HepG2 (cell line): ENCODE measurements around the gene LSR. TPM values are rescaled to one million over a fixed set of nuclear protein-coding genes. Genes with fewer than 3 reads are reported as not detected.

Experiments used
- ATAC-seq: fragments of 200-7000 bp; cut with Tn5 transposase; 3 replicates; pipeline ENCODE4 v1.9.1; 2020; ENCODE audit warnings: mild to moderate bottlenecking, moderate library complexity
- BruUV-seq: library from RNA; stranded (reverse); fragments of 400-500 nt; replicated peaks from 2 replicates; lab custom pipeline; 2021; lab: Mats Ljungman, UMichigan
- CTCF ChIA-PET: fragments of 300-600 bp; formaldehyde crosslinking; extraction: SDS; loops from one replicate; lab custom pipeline; 2021; ENCODE audit warnings: low total read pairs, inconsistent platforms, low intra/inter-chr PET ratio; lab: Yijun Ruan, JAX
- POLR2A ChIA-PET: fragments of 350-600 bp; sonication (Branson Sonifier 250); formaldehyde crosslinking; loops from one replicate; lab custom pipeline; 2020; ENCODE audit warnings: antibody characterized with exemption, inconsistent platforms; lab: Yijun Ruan, JAX
- DNase-seq: peaks from one replicate; pipeline ENCODE4 v3.0.0-alpha.2; 2015; ENCODE audit warnings: low spot score
- FAIRE-seq: peaks from 3 replicates; lab custom pipeline; 2011; peaks lifted over from hg19 to GRCh38; lab: Jason Lieb, UNC
- H2AFZ ChIP-seq: one replicate; pipeline ENCODE4 v1.6.1; 2011; ENCODE audit warnings: low read length, inconsistent platforms
- H3K27ac ChIP-seq: fragments of 300-600 bp; 3 replicates; pipeline ENCODE4 v1.8.0; 2011; ENCODE audit warnings: mixed run types, mild to moderate bottlenecking, mixed read lengths, low read length, inconsistent platforms; ENCODE audit not compliant: insufficient read depth; ENCODE audit errors: extremely low read length
- H3K27me3 ChIP-seq, 2 experiments: fragments of 200-600 bp in 1 of 2; 2 replicates in 1 of 2; 3 replicates in 1 of 2; pipeline versions ENCODE4 v1.6.0 to v1.8.0; 2011; ENCODE audit warnings: low read length in 2 of 2, mild to moderate bottlenecking in 2 of 2, moderate library complexity in 2 of 2, inconsistent platforms in 1 of 2; ENCODE audit not compliant: insufficient read depth in 2 of 2, control insufficient read depth in 1 of 2
- H3K36me3 ChIP-seq, 2 experiments: fragments of 200-600 bp in 1 of 2; replicated peaks in 1 of 2; 2 replicates in 1 of 2; 3 replicates in 1 of 2; pipeline versions ENCODE4 v1.5.1 to v1.8.0; 2011; ENCODE audit warnings: low read length in 2 of 2, inconsistent platforms in 1 of 2; ENCODE audit not compliant: insufficient read depth in 2 of 2, control insufficient read depth in 1 of 2
- H3K4me1 ChIP-seq: 2 replicates; pipeline ENCODE4 v1.5.1; 2012; ENCODE audit warnings: low read length, inconsistent platforms; ENCODE audit not compliant: insufficient read depth
- H3K4me2 ChIP-seq: 2 replicates; pipeline ENCODE4 v1.6.0; 2011; ENCODE audit warnings: low read depth, low read length, inconsistent platforms
- H3K4me3 ChIP-seq, 3 experiments: fragments of 200-600 bp in 1 of 3; sonication (generic), shearing (Covaris generic) in 1 of 3; replicated peaks in 1 of 3; 2 replicates each; pipeline ENCODE4 v1.5.1; 2011 to 2016; ENCODE audit warnings: low read length in 3 of 3, inconsistent platforms in 2 of 3, low read depth in 2 of 3, mild to moderate bottlenecking in 2 of 3, control low read depth in 1 of 3, mixed read lengths in 1 of 3; ENCODE audit not compliant: insufficient read depth in 1 of 3
- H3K79me2 ChIP-seq: one replicate; pipeline ENCODE4 v1.6.1; 2011; ENCODE audit warnings: low read length, inconsistent platforms; ENCODE audit not compliant: insufficient read depth
- H3K9ac ChIP-seq: 2 replicates; pipeline ENCODE4 v1.6.0; 2011; ENCODE audit warnings: mild to moderate bottlenecking, low read depth, low read length, inconsistent platforms; ENCODE audit not compliant: insufficient read depth
- H3K9me3 ChIP-seq: 2 replicates; pipeline ENCODE4 v1.5.1; 2012; ENCODE audit warnings: mild to moderate bottlenecking, low read length
- H4K20me1 ChIP-seq: 2 replicates; pipeline ENCODE4 v1.6.0; 2011; ENCODE audit warnings: inconsistent platforms, mild to moderate bottlenecking, low read length, moderate library complexity; ENCODE audit not compliant: insufficient read depth
- LCORL ChIP-seq, 2 experiments: fragments of 450-650 bp in 1 of 2; sonication (generic) in 1 of 2; formaldehyde crosslinking in 1 of 2; IDR thresholded peaks; 2 replicates each; pipeline versions ENCODE4 v1.5.0 to v1.6.1; 2017 to 2020; ENCODE audit warnings: antibody characterized with exemption in 1 of 2, missing genetic modification reagents in 1 of 2
- MAFK ChIP-seq, 2 experiments: IDR thresholded peaks in 1 of 2; conservative IDR thresholded peaks in 1 of 2; 2 replicates each; pipeline ENCODE4 v1.6.1; 2011; ENCODE audit warnings: improper control_type of control experiment in 2 of 2, low read length in 2 of 2
- MIER3 ChIP-seq: IDR thresholded peaks from 2 replicates; pipeline ENCODE4 v1.6.1; 2016; ENCODE audit warnings: missing compliant biosample characterization, borderline replicate concordance
- ZBTB44 ChIP-seq: sonication (generic); formaldehyde crosslinking; IDR thresholded peaks from 2 replicates; pipeline ENCODE4 v1.4.0; 2020; ENCODE audit warnings: missing genetic modification reagents
- ZNF350 ChIP-seq: sonication (generic); formaldehyde crosslinking; IDR thresholded peaks from 2 replicates; pipeline ENCODE4 v1.4.0; 2020; ENCODE audit warnings: mild to moderate bottlenecking, low read depth, missing genetic modification reagents, borderline replicate concordance
- ZNF598 ChIP-seq: sonication (generic); formaldehyde crosslinking; IDR thresholded peaks from 2 replicates; pipeline ENCODE4 v1.5.1; 2020; ENCODE audit warnings: mild to moderate bottlenecking, missing genetic modification reagents, borderline replicate concordance
- ZNF652 ChIP-seq: IDR thresholded peaks from 2 replicates; pipeline ENCODE4 v1.6.1; 2016; ENCODE audit warnings: low read depth, borderline replicate concordance
- WGBS: methylation state at CpG from one replicate; pipeline ENCODE4 v1.1.6; 2017; ENCODE audit warnings: low lambda C conversion rate; 5-methylcytosine and 5-hydroxymethylcytosine counted together
- in situ Hi-C: cut with HindIII; loops from 2 replicates; pipeline ENCODE4 v1.10.0; 2017; ENCODE audit warnings: low pct_unique_long_range_greater_than_20kb; ENCODE audit not compliant: extremely low pct_ligation_motif_present
- intact Hi-C: fragments of 100-400 bp; cut with micrococcal nuclease; formaldehyde crosslinking; loops from one replicate; pipeline ENCODE4 v1.10.0; 2022; ENCODE audit not compliant: unreplicated experiment
- polyA plus RNA-seq, 8 experiments: library from polyadenylated mRNA; depleted of rRNA in 3 of 8; stranded (reverse) in 7 of 8; unstranded in 1 of 8; fragments of >200 nt; fragmentation: Illumina TruSeq in 4 of 8; extraction: Trizol in 4 of 8; gene quantifications; 2 replicates each; pipeline versions ENCODE4 v1.2.1 to v1.2.3, GENCODE V29; 2011 to 2016; ENCODE audit warnings: low read depth in 4 of 8, missing spikeins in 1 of 8, mixed read lengths in 1 of 8; ENCODE audit not compliant: insufficient read depth in 1 of 8
- total RNA-seq, 5 experiments: library from RNA; depleted of rRNA; stranded (reverse); fragments of >200 nt; fragmentation: Illumina TruSeq; extraction: Trizol; gene quantifications; 2 replicates each; pipeline ENCODE4 v1.2.3, GENCODE V29; 2016; ENCODE audit warnings: low read depth in 1 of 5

LSR gene
- total and polyA plus RNA-seq, 2 of the 13 experiments (the other 11 are each of a cell fraction or from before 2014, with no cell fraction given) = 29.2 to 79.2 TPM

DNA sequence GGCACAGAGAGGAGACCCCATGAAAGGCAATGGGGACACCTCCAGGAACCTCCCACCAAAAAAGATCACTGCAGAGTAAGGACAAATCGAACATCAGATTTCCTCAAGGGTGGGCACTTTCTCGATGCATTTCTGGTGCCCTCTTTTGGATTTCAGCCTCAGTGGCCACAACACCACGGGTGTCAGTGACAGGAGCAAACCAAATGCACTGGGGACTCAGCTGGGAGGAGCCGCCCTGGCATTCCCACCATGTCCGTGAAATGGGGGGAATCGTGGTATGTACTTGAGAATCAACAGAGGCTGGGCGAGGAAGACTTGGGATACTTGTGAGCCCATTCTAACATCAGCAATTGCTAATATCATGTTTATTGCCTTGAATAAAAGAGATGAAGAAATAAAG, 36.6 kb upstream of the LSR start:
- Histone ChIP-seq H3K4me3 (no peak overlapping the region), H3K79me2 (no peaks in the 10 kb centered on the region), H3K4me1 (peaks cover 30% of the 10 kb centered on the region), H3K36me3 (no peaks in the 10 kb centered on the region), H4K20me1 (no peaks in the 10 kb centered on the region), H3K4me2 (no peak overlapping the region), H3K27ac (no peak overlapping the region), H2AFZ (no peak overlapping the region), H3K9ac (no peak overlapping the region; the same call in 1 of the 2 replicates), H3K9me3 (no peaks in the 10 kb centered on the region), H3K27me3 (no peaks in the 10 kb centered on the region)
- ATAC-seq (no peak), DNase-seq (no peak), FAIRE-seq (no peak)
- TF ChIP-seq ZBTB44 (CRISPR knock-in tag) (no peak), ZNF598 (no peak), ZNF350 (CRISPR knock-in tag) (no peak)
- BruUV-seq = no TSS peak
- intact Hi-C loops = no loop called here
- WGBS = 59% methylated on average over 6 of the region's 7 CpGs
- ChIA-PET CTCF (no interaction called here), POLR2A (no interaction called here)
- in situ Hi-C loops = no loop called here

DNA sequence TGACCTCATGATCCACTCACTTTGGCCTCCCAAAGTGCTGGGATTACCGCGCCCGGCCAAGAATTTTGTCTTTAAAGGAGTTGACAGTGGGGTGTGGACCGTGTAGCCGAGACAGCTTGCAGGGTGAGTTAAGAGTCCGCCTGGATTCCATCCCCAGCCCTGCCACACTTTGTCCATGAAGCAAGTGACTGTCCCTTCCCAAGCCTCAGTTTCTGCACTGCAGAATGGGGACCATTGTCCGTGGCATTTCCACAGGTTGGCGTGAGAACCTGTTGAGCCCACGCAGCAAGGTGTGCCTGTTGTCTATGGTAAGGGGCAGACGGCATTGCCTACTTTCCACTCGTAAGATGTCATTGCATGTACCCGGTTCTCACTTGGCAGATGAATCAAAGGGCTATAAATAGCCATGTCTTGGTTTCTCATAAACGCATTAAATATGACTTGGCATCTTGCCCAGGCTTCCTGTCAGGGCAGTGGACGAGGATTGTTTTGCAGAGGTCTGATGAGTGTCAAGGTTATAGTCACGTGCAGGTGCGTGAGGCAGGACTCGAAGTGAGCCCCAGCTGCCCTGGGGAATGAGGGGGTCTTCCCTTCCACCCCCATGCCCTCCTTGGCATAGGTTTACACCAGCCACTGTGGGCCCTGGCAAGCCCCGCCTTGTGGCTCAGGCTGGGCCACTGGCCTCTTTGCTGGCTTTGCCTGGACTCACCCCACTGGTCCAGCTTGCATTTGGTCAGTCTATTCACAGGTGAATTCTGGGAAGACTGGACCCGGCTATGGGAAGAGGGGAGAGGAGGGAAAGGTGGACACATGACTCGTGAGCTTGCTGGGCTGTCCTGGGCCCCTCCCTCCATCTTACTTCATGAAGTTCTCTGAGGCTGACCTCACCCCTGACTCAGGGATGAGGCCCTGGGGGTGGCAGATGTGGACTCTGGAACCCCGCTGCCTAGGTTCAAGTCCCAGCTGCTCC, 34.9 kb upstream of the LSR start:
- TF ChIP-seq ZNF652 (CRISPR knock-in tag) = no peak
- no peak for TF ChIP-seq MAFK (conservative IDR thresholded peaks at IDR 0.05 in 1 of 2, IDR thresholded peaks at IDR 0.05 in 1 of 2; ENCODE audit: low read length in 2 of 2)
- TF ChIP-seq LCORL (IDR thresholded peaks at IDR 0.05) = no peak
- TF ChIP-seq LCORL (CRISPR knock-in tag; IDR thresholded peaks at IDR 0.05) = no peak
- TF ChIP-seq MIER3 = no peak
- Histone ChIP-seq H3K36me3 (no peaks in the 10 kb centered on the region), H3K4me1 (peaks cover 30% of the 10 kb centered on the region), H3K27ac (no peak overlapping the region), H2AFZ (no peak overlapping the region), H4K20me1 (no peaks in the 10 kb centered on the region), H3K27me3 (no peaks in the 10 kb centered on the region), H3K4me3 (no peak overlapping the region), H3K9ac (no peak overlapping the region), H3K9me3 (no peaks in the 10 kb centered on the region), H3K4me2 (no peak overlapping the region), H3K79me2 (no peaks in the 10 kb centered on the region)
- DNase-seq (no peak), FAIRE-seq (no peak), ATAC-seq (no peak)
- CTCF ChIA-PET = no interaction called here
- POLR2A ChIA-PET = no interaction called here
- intact Hi-C loops (no loop called here), in situ Hi-C loops (no loop called here)
- WGBS = 43% methylated on average over 16 of the region's 21 CpGs
- no TSS peak for BruUV-seq
